HPDE6-E6E7 (cell line): Measurements from ENCODE around the gene FRMD4A.
"Not testable (repeated sequence)": the region's sequence is repeated elsewhere in the genome, so short reads cannot be mapped to it uniquely, and the experiment has no call there.

Source experiments
- DNase-seq: peaks from one replicate; pipeline ENCODE4 v3.0.0; 2011; ENCODE audit warnings: missing footprints; ENCODE audit errors: extremely low spot score

FRMD4A gene

GRCh38 chr10:13915710-13916109, 415.0 kb downstream of the FRMD4A start:
- no peak for DNase-seq

- no peak for DNase-seq
Observed at GRCh38 chr10:13913897-13914296, 416.8 kb downstream of the FRMD4A start.

GRCh38 chr10:13911821-13912520, 418.8 kb downstream of the FRMD4A start:
- no peak for DNase-seq

GRCh38 chr10:13909516-13910258, 421.0 kb downstream of the FRMD4A start:
- no peak for DNase-seq

- no peak for DNase-seq
Observed at GRCh38 chr10:13908475-13908874, 422.2 kb downstream of the FRMD4A start.

GRCh38 chr10:13907570-13907969, 423.2 kb downstream of the FRMD4A start:
- no peak for DNase-seq

- no peak for DNase-seq
Observed at GRCh38 chr10:13905281-13905680, 425.4 kb downstream of the FRMD4A start.

- no peak for DNase-seq
Observed at GRCh38 chr10:13904064-13904463, 426.7 kb downstream of the FRMD4A start.

- no peak for DNase-seq
Observed at GRCh38 chr10:13902868-13903587, 427.7 kb downstream of the FRMD4A start.

- no peak for DNase-seq
Observed at GRCh38 chr10:13899941-13900340, 430.8 kb downstream of the FRMD4A start.

- DNase-seq: not testable (repeated sequence)
Observed at GRCh38 chr10:13896146-13896545, 434.6 kb downstream of the FRMD4A start.

GRCh38 chr10:13894412-13895093, 436.2 kb downstream of the FRMD4A start:
- no peak for DNase-seq

- no peak for DNase-seq
Observed at GRCh38 chr10:13893926-13894325, 436.8 kb downstream of the FRMD4A start.

GRCh38 chr10:13892871-13893270, 437.9 kb downstream of the FRMD4A start:
- DNase-seq: no peak

GRCh38 chr10:13892001-13892491, 438.7 kb downstream of the FRMD4A start:
- no peak for DNase-seq

GRCh38 chr10:13891128-13892000, 439.4 kb downstream of the FRMD4A start:
- DNase-seq: no peak

GRCh38 chr10:13890233-13891127, 440.2 kb downstream of the FRMD4A start:
- DNase-seq: no peak

- no peak for DNase-seq
Observed at GRCh38 chr10:13887761-13888160, 443.0 kb downstream of the FRMD4A start.

- DNase-seq: no peak
Observed at GRCh38 chr10:13885238-13885990, 445.3 kb downstream of the FRMD4A start.
